Loucy (cell line): ENCODE results near the gene RNPEPL1.

Experiments
- CTCF ChIP-seq: fragments of 200-600 bp; sonication (generic); conservative IDR thresholded peaks from 2 replicates; pipeline ENCODE4 v1.5.1; 2014; ENCODE audit warnings: mild to moderate bottlenecking, antibody characterized with exemption, low read length
- EZH2phosphoT487 ChIP-seq: fragments of 200-600 bp; IDR thresholded peaks from 2 replicates; pipeline ENCODE4 v1.6.1; 2018; ENCODE audit warnings: antibody characterized with exemption, mild to moderate bottlenecking, moderate library complexity, borderline replicate concordance

GRCh38 chr2:240567872-240568677 is at the start of gene RNPEPL1:
- TF ChIP-seq CTCF (no peak), EZH2phosphoT487 (no peak)
